IMR-90 (cell line): Measurements from ENCODE around the gene RPS6KA4. TPM values are rescaled to one million over a fixed set of nuclear protein-coding genes. Genes with fewer than 3 reads are reported as not detected.
A peak's percentile ranks its signal among the peaks of the same experiment; 100 is the strongest.

Source experiments
- ATAC-seq: fragments of 200-7000 bp; cut with Tn5 transposase; 2 replicates; pipeline ENCODE4 v1.9.1; 2020; ENCODE audit warnings: low read depth, mild to moderate bottlenecking, moderate library complexity
- BruUV-seq: library from RNA; stranded (reverse); fragments of 400-500 nt; replicated peaks from 2 replicates; lab custom pipeline; 2021; lab: Mats Ljungman, UMichigan
- CTCF ChIA-PET: fragments of 300-600 bp; formaldehyde crosslinking; extraction: SDS; loops from one replicate; lab custom pipeline; 2021; ENCODE audit warnings: antibody characterized with exemption; lab: Yijun Ruan, JAX
- POLR2A ChIA-PET: fragments of 300-600 bp; sonication (Branson Sonifier 250); formaldehyde crosslinking; loops from one replicate; lab custom pipeline; 2022; ENCODE audit warnings: antibody characterized with exemption; ENCODE audit not compliant: unreplicated experiment; lab: Charles Lee
- DNase-seq: peaks from one replicate; pipeline ENCODE4 v3.0.0; 2013
- H2AFZ ChIP-seq: replicated peaks from 2 replicates; pipeline ENCODE3; 2013; ENCODE audit warnings: low read length, mild to moderate bottlenecking; ENCODE audit not compliant: poor library complexity
- H2AK5ac ChIP-seq: 2 replicates; pipeline ENCODE4 v1.6.1; 2013; ENCODE audit warnings: low read depth, low read length, inconsistent platforms
- H2AK9ac ChIP-seq: replicated peaks from 2 replicates; pipeline ENCODE3; 2013; ENCODE audit warnings: mild to moderate bottlenecking, low read depth, low read length, moderate library complexity; ENCODE audit not compliant: poor library complexity
- H2BK120ac ChIP-seq: 2 replicates; pipeline ENCODE4 v1.6.1; 2013; ENCODE audit warnings: low read depth, low read length, inconsistent platforms
- H2BK15ac ChIP-seq: 3 replicates; pipeline ENCODE4 v1.6.1; 2013; ENCODE audit warnings: low read depth, low read length, inconsistent platforms
- H2BK20ac ChIP-seq: 2 replicates; pipeline ENCODE4 v1.6.1; 2013; ENCODE audit warnings: low read depth, mild to moderate bottlenecking, inconsistent platforms, low read length, moderate library complexity
- H2BK5ac ChIP-seq: 2 replicates; pipeline ENCODE4 v1.6.1; 2013; ENCODE audit warnings: mild to moderate bottlenecking, low read depth, low read length, inconsistent platforms; ENCODE audit not compliant: poor library complexity, severe bottlenecking
- H3K14ac ChIP-seq: replicated peaks from 2 replicates; pipeline ENCODE4 v1.6.1; 2013; ENCODE audit warnings: low read depth, low read length, inconsistent platforms
- H3K18ac ChIP-seq: 2 replicates; pipeline ENCODE4 v1.6.1; 2013; ENCODE audit warnings: low read depth, low read length, control low read depth
- H3K23ac ChIP-seq: 2 replicates; pipeline ENCODE4 v1.6.1; 2013; ENCODE audit warnings: low read depth, low read length, inconsistent platforms
- H3K27ac ChIP-seq: 2 replicates; pipeline ENCODE4 v1.5.1; 2013; ENCODE audit warnings: mild to moderate bottlenecking, control low read depth, low read length; ENCODE audit not compliant: insufficient read depth
- H3K27me3 ChIP-seq: 2 replicates; pipeline ENCODE4 v1.6.1; 2013; ENCODE audit warnings: low read length; ENCODE audit not compliant: control insufficient read depth, insufficient read depth
- H3K36me3 ChIP-seq: 2 replicates; pipeline ENCODE4 v1.6.1; 2013; ENCODE audit warnings: low read length, mixed read lengths; ENCODE audit not compliant: control insufficient read depth, insufficient read depth
- H3K4ac ChIP-seq: 2 replicates; pipeline ENCODE4 v1.6.1; 2013; ENCODE audit warnings: low read depth, low read length, inconsistent platforms
- H3K4me1 ChIP-seq: 2 replicates; pipeline ENCODE4 v1.6.1; 2013; ENCODE audit warnings: low read length, mixed read lengths; ENCODE audit not compliant: control insufficient read depth, insufficient read depth
- H3K4me2 ChIP-seq: 2 replicates; pipeline ENCODE4 v1.6.1; 2013; ENCODE audit warnings: low read depth, mild to moderate bottlenecking, control low read depth, low read length, moderate library complexity
- H3K4me3 ChIP-seq: 2 replicates; pipeline ENCODE4 v1.5.1; 2013; ENCODE audit warnings: low read depth, mild to moderate bottlenecking, control low read depth, low read length, moderate library complexity; ENCODE audit not compliant: insufficient read depth
- H3K56ac ChIP-seq: 2 replicates; pipeline ENCODE4 v1.6.1; 2013; ENCODE audit warnings: low read length, inconsistent platforms; ENCODE audit not compliant: insufficient read depth; ENCODE audit errors: extremely low read depth
- H3K79me1 ChIP-seq, 2 experiments: 2 replicates each; pipeline ENCODE4 v1.6.1; 2013; ENCODE audit warnings: low read length in 2 of 2, inconsistent platforms in 1 of 2, low read depth in 1 of 2
- H3K9ac ChIP-seq: 2 replicates; pipeline ENCODE4 v1.6.1; 2013; ENCODE audit warnings: low read depth, low read length, control low read depth
- H3K9me1 ChIP-seq: 2 replicates; pipeline ENCODE4 v1.6.1; 2013; ENCODE audit warnings: low read length, inconsistent platforms; ENCODE audit not compliant: insufficient read depth
- H3K9me3 ChIP-seq: 2 replicates; pipeline ENCODE4 v1.6.1; 2013; ENCODE audit warnings: low read length; ENCODE audit not compliant: control insufficient read depth, insufficient read depth
- H4K20me1 ChIP-seq: 2 replicates; pipeline ENCODE4 v1.6.1; 2013; ENCODE audit warnings: low read length, inconsistent platforms; ENCODE audit not compliant: insufficient read depth
- H4K5ac ChIP-seq: 2 replicates; pipeline ENCODE4 v1.6.1; 2013; ENCODE audit warnings: mild to moderate bottlenecking, low read depth, low read length, control low read depth
- H4K8ac ChIP-seq, 2 experiments: 2 replicates each; pipeline ENCODE4 v1.6.1; 2013; ENCODE audit warnings: low read depth in 2 of 2, low read length in 2 of 2, control low read depth in 1 of 2, inconsistent platforms in 1 of 2
- H4K91ac ChIP-seq: 2 replicates; pipeline ENCODE4 v1.6.1; 2013; ENCODE audit warnings: low read depth, low read length, inconsistent platforms; ENCODE audit not compliant: insufficient read depth
- BHLHE40 ChIP-seq: fragments of 150-350 bp; IDR thresholded peaks from 2 replicates; pipeline ENCODE4 v1.6.1; 2016; ENCODE audit warnings: mild to moderate bottlenecking, low read depth, low read length
- CEBPB ChIP-seq: IDR thresholded peaks from 2 replicates; pipeline ENCODE4 v1.6.1; 2012; ENCODE audit warnings: low read depth, low read length, improper control_type of control experiment
- CHD1 ChIP-seq: IDR thresholded peaks from 2 replicates; pipeline ENCODE4 v1.6.1; 2012; ENCODE audit warnings: low read depth, low read length, improper control_type of control experiment
- CTCF ChIP-seq: conservative IDR thresholded peaks from 2 replicates; pipeline ENCODE4 v1.5.1; 2012; ENCODE audit warnings: mild to moderate bottlenecking, low read depth, low read length, improper control_type of control experiment
- ELK1 ChIP-seq: fragments of 150-350 bp; IDR thresholded peaks from 2 replicates; pipeline ENCODE4 v1.6.1; 2016; ENCODE audit warnings: low read depth, mild to moderate bottlenecking, low read length, moderate library complexity, borderline replicate concordance
- MAZ ChIP-seq: IDR thresholded peaks from 2 replicates; pipeline ENCODE4 v1.6.1; 2012; ENCODE audit warnings: low read depth, mild to moderate bottlenecking, low read length, improper control_type of control experiment, moderate library complexity, borderline replicate concordance
- MXI1 ChIP-seq: IDR thresholded peaks from 2 replicates; pipeline ENCODE4 v1.6.1; 2012; ENCODE audit warnings: low read depth, mild to moderate bottlenecking, low read length, moderate library complexity, borderline replicate concordance
- RAD21 ChIP-seq: IDR thresholded peaks from 2 replicates; pipeline ENCODE4 v1.6.1; 2012; ENCODE audit warnings: low read length, improper control_type of control experiment
- RFX5 ChIP-seq: IDR thresholded peaks from 2 replicates; pipeline ENCODE4 v1.8.0; 2012; ENCODE audit warnings: low read depth, mild to moderate bottlenecking, low read length, moderate library complexity
- SMC3 ChIP-seq: fragments of 150-350 bp; IDR thresholded peaks from 2 replicates; pipeline ENCODE4 v1.6.1; 2016; ENCODE audit warnings: low read depth, mild to moderate bottlenecking, antibody characterized with exemption, low read length, moderate library complexity
- WGBS, 2 experiments: methylation state at CpG; one replicate each; pipeline versions ENCODE4 v1.1.5 to v1.1.7; 2013; ENCODE audit warnings: missing lambda C conversion rate in 2 of 2; ENCODE audit not compliant: insufficient read length in 1 of 2; ENCODE audit errors: extremely low coverage in 2 of 2; 5-methylcytosine and 5-hydroxymethylcytosine counted together
- dilution Hi-C: fragments of 300-500 bp; cut with HindIII; formaldehyde crosslinking; loops from one replicate; pipeline ENCODE4 v1.14.3; 2018; ENCODE audit warnings: low sequenced_read_pairs; ENCODE audit not compliant: unreplicated experiment
- in situ Hi-C: fragments of 300-500 bp; cut with MboI; formaldehyde crosslinking; loops from 3 replicates; pipeline ENCODE4 v1.14.3; 2019; ENCODE audit warnings: low sequenced_read_pairs, inconsistent platforms, mixed read lengths
- intact Hi-C: fragments of 100-400 bp; cut with micrococcal nuclease; formaldehyde crosslinking; loops from 2 replicates; pipeline ENCODE4 v1.10.0; 2022
- polyA plus RNA-seq, 3 experiments: library from polyadenylated mRNA; depleted of rRNA; stranded (reverse); fragments of >200 nt; gene quantifications; 2 replicates each; pipeline ENCODE4 v1.2.3, GENCODE V29; 2012; ENCODE audit warnings: low replicate concordance in 1 of 3
- total RNA-seq: library from RNA; depleted of rRNA; stranded (reverse); fragments of >200 nt; gene quantifications from 2 replicates; pipeline ENCODE4 v1.2.3, GENCODE V29; 2012

Gene RPS6KA4
- total and polyA plus RNA-seq, 2 of the 4 experiments (the other 2 are of a cell fraction) = 38.8 to 52.9 TPM

GRCh38 chr11:64378335-64378880, 19.4 kb downstream of the RPS6KA4 start:
- no peaks in the 10 kb centered on the region for H3K36me3 ChIP-seq
- dilution Hi-C loops = no loop called here
- intact Hi-C loops = loop anchor here (5.0 kb wide), 1 partner anchor 69 kb away; no protein-coding TSS in a partner anchor
- 0 out of 2 replicates have a peak, but pooled peaks cover 3% of the 10 kb centered on the region for H3K9me1 ChIP-seq
- no peaks in the 10 kb centered on the region for H3K4me1 ChIP-seq
- POLR2A ChIA-PET = no interaction called here
- H3K9ac ChIP-seq = no peak overlapping the region
- no peak overlapping the region for H2BK20ac ChIP-seq
- H3K18ac ChIP-seq = no peak overlapping the region
- H4K8ac ChIP-seq = no peak overlapping the region
- no peak overlapping the region for H2BK120ac ChIP-seq
- no peak overlapping the region for H3K14ac ChIP-seq
- H4K20me1 ChIP-seq = no peaks in the 10 kb centered on the region
- CTCF ChIA-PET = no interaction called here
- no peak for DNase-seq
- WGBS, 2 experiments = 82% methylated on average over 2 of the region's 14 CpGs; no CpG with 5 or more reads in 1 of the 2 experiments
- no peak overlapping the region for H2AK5ac ChIP-seq
- H3K4ac ChIP-seq = no peak overlapping the region
- no peak overlapping the region for H4K5ac ChIP-seq
- no peak overlapping the region for H2AK9ac ChIP-seq
- no peaks in the 10 kb centered on the region for H3K9me3 ChIP-seq
- H2AFZ ChIP-seq = no peak overlapping the region
- in situ Hi-C loops = no loop called here
- peak; percentile 43 for ATAC-seq
- no peaks in the 10 kb centered on the region for H3K79me1 ChIP-seq
- TF ChIP-seq MAZ = no peak
- no peak for TF ChIP-seq SMC3
- no peak for TF ChIP-seq RFX5
- TF ChIP-seq CHD1 = no peak
- no peak for TF ChIP-seq CEBPB
- no peak for TF ChIP-seq ELK1
- no peak for TF ChIP-seq RAD21
- TF ChIP-seq BHLHE40 = no peak
- no peak for TF ChIP-seq CTCF
- no peak for TF ChIP-seq MXI1
- H2BK5ac ChIP-seq = no peak overlapping the region
- H3K27me3 ChIP-seq = peaks cover 19% of the 10 kb centered on the region
- H3K56ac ChIP-seq = no peak overlapping the region
- no peak overlapping the region for H3K27ac ChIP-seq
- H4K91ac ChIP-seq = no peak overlapping the region
- BruUV-seq = no TSS peak
- H3K4me3 ChIP-seq = no peak overlapping the region
- H3K23ac ChIP-seq = no peak overlapping the region
- H3K4me2 ChIP-seq = no peak overlapping the region
- no peak overlapping the region for H2BK15ac ChIP-seq
